Stimulated activated CD8-positive, alpha-beta memory T cell treated with anti-CD3 and anti-CD28 coated beads, Interleukin-4, amount 100 ng/mL, for 4 hours (primary cell): ENCODE data around the gene SOCS6.

Experiments used
- DNase-seq, 2 donors: peaks; one replicate each; pipeline ENCODE4 v3.0.0-alpha.2; 2020; ENCODE audit warnings: low read depth in 2 of 2, low spot score in 1 of 2

Gene SOCS6

GRCh38 chr18:70289351-70290312, 787 bp downstream of the SOCS6 start:
- DNase-seq: no peak

- DNase-seq: no peak
Observed at GRCh38 chr18:70290482-70291294, 1.8 kb downstream of the SOCS6 start.

GRCh38 chr18:70291295-70291574, 2.4 kb downstream of the SOCS6 start:
- DNase-seq: no peak

DNA sequence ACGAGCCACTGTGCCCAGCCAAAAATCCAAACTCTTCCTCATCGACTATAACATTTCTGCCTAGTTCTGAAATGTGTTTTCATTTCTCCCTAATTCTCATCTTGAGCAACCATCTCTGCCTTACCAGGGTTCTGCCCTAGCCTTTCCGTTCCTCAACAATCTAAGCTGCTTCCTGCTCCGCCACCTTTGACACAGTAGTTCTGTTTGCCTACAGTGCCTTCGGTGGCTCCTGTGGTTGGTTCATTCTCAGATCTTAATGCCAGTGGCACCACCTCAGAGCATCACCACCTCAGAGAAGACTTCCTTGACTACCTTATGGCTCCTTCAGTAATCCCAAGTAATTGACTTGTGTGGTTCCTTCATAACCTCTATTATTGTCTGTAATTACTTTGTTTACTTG, 3.8 kb downstream of the SOCS6 start:
- DNase-seq: no peak

GRCh38 chr18:70293166-70293565, 4.3 kb downstream of the SOCS6 start:
- DNase-seq: no peak

DNA sequence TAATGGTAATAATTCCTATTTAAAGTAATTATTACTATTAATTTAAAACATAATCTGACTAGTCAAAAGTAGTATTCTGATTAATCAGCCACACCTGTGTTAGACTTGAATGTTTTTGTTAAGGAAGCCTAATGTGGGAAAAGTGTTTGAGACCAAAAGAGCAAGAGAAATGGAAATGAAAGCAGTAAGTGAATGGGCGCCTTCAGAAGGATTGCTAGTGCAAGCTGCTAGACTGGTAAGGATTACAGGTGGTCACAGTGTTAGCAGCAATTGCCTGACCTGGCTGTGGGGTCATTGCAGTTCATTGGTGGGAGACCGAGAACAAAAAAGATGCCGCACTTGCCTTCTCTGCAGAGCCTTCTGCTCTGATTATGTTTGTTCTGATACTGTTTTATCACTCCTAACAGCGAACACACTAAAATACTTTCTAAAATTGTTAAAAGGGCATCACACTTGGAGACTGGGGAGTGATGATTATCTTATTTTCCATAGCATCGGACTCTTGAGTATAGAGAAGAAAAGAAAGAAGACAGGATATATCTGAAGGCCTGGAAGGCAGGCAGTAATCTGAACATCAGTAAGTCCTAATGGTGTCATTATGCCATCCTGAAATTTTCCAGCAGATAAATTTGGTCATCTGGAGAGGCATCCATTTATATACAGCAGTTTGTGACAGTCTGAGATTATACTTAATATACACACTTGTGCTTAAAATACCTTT, 5.8 kb downstream of the SOCS6 start:
- no peak for DNase-seq

DNA sequence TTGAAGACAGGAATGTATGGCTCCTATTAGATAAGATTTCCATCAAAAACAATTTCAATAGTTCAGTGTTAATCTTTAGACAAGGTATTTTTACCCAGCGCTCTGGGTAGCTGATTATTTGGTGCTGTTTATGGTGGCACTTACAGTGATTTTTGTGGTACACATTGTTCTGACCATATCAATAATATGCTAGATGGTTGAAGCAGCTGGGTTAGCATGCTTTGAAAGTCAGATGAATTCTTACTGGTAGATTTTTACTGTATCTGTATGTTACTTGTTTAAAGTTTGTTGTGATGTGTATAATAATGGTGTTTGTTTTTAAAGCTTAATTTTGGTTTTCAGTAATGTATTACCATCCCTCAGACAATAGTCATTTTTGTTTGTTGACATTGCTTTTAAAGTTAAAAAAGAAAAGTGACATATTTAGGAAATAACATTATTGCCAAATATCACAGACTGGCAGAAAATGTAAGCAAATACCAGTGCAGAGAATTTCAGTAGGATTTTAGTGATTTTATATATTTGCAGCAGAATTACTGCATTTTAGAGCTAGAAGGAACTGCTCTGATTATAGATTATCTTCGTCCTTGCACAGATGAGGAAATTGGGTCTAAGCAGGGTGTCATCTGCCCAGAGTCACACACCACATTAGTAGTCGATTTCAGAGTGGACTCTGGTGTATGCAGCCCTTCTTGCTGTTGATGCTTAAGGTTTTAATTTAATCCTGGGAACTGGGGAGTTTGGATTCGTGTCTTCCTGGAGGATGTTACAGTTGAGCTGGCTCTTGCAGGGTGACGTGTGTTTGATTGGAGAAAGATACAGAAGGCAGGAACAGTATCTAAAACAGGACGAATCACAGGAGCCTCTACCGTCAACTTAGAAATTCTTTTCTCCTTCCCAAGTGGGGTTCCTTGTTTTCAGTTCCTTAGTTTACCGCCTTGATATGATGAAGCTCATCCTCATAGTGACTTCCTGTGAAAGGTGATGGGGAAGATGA, 6.6 kb downstream of the SOCS6 start:
- no peak for DNase-seq

- DNase-seq: no peak
Observed at GRCh38 chr18:70296289-70296688, 7.4 kb downstream of the SOCS6 start.

- DNase-seq: no peak
Observed at GRCh38 chr18:70296781-70297180, 7.9 kb downstream of the SOCS6 start.

DNA sequence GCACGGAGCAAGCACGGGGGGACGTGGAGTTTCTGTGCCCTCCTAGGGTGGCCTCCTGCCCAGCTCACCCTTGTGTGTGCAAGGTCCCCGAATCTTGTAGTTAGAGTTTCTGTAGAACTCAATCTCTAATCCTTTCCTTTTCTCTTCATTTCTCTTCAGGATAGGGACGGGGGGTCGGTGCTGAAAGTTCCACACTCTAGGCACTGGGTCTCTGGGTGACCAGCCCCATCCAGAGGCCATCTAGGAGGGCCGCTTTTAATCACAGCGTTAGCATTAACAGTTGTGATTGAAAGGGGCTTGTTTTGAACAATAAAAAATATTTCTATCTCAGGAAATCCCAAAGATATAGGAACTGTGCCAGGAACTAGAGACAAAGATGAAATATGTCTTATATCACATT, 10.5 kb downstream of the SOCS6 start:
- DNase-seq: no peak

DNA sequence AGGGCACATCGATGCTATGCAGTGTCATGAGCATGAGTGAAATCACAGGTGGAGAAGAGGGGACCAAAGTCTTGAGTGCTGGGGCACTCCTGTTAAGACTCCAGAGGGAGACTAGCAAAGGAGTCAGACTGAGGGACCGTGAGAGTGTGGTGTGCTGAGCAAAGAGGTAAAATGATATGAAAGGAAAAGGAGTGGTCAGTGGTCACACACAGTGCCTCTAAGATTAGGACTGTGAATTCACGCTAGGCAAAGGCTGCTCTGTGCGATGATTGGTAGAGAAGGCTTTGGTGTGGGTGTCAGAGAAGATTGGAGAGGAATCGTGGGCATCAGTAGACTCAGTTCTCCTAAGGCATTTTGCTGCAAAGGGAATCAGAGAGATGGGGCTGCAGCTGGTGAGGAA, 12.8 kb downstream of the SOCS6 start:
- DNase-seq: no peak

GRCh38 chr18:70308555-70309294, 19.9 kb downstream of the SOCS6 start:
- no peak for DNase-seq

GRCh38 chr18:70310560-70311320, 21.9 kb downstream of the SOCS6 start:
- no peak for DNase-seq

- DNase-seq: no peak
Observed at GRCh38 chr18:70311726-70312125, 22.9 kb downstream of the SOCS6 start.

- no peak for DNase-seq
Observed at GRCh38 chr18:70313640-70314039, 24.8 kb downstream of the SOCS6 start.

DNA sequence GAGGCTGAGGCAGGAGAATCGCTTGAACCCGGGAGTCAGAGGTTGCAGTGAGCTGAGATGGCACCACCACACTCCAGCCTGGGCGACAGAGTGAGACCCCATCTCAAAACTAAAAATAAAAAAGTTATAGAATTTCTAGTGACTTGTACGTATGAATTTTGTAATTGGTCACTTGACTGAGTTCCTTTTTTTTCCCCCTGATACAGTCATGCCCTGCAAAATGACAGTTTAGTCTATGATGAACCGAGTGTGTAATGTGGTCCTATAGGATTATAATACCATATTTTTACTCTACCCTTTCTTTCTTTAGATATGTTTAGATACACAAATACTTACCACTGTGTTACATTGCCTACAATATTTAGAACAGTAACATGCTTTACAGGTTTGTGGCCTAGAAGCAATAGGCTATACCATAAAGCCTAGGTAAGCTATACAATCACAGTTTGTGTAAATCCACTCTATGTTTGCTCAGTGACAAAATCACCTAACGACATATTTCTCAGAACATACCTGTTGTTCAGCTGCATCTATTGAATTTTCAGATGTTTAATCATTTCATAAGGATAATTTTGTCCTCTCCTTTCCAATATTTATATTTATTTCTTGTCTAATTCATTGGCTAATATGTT, 25.4 kb downstream of the SOCS6 start:
- DNase-seq: no peak

GRCh38 chr18:70319187-70319586, 30.3 kb downstream of the SOCS6 start:
- no peak for DNase-seq

GRCh38 chr18:70321616-70322015, 32.8 kb downstream of the SOCS6 start:
- DNase-seq: no peak

- DNase-seq: no peak
Observed at GRCh38 chr18:70322385-70322784, 33.5 kb downstream of the SOCS6 start.
